Stimulated activated CD4-positive, alpha-beta T cell treated with anti-CD3 and anti-CD28 coated beads, TNF-alpha, amount 100 ng/mL, for 1 hour (primary cell): Measurements from ENCODE around the gene GIT1.
A peak's percentile ranks its signal among the peaks of the same experiment; 100 is the strongest.

Experiments
- DNase-seq, 3 donors: peaks; one replicate each; pipeline ENCODE4 v3.0.0-alpha.2; 2020; ENCODE audit warnings: low read depth in 3 of 3, low spot score in 1 of 3

The GIT1 gene

GRCh38 chr17:29579866-29580771 lies 9.3 kb downstream of the GIT1 start:
- peak; percentile 72 to 90 (median 82) for DNase-seq

- no peak for DNase-seq
Measured at GRCh38 chr17:29578626-29579485, 10.6 kb downstream of the GIT1 start.

GRCh38 chr17:29577385-29578211 lies 11.8 kb downstream of the GIT1 start:
- no peak for DNase-seq

DNA sequence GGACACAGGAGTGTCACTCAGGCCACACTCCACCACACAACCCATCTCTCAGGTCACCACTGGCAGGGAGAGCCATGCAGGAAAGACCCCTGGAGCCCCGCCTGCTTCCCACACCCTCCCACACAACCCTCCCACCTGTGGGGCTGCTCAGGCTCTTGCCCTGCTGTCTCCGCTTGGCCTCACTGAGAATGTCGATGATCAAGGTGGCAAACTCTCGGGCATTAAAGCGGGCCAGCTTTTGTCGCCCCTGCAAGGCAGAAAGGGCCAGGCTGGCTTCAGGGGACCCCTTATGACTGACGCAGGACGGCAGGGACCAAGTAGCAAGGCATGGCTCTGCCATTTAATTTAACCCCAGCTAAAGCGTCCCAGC lies 12.5 kb downstream of the GIT1 start:
- no peak for DNase-seq

DNA sequence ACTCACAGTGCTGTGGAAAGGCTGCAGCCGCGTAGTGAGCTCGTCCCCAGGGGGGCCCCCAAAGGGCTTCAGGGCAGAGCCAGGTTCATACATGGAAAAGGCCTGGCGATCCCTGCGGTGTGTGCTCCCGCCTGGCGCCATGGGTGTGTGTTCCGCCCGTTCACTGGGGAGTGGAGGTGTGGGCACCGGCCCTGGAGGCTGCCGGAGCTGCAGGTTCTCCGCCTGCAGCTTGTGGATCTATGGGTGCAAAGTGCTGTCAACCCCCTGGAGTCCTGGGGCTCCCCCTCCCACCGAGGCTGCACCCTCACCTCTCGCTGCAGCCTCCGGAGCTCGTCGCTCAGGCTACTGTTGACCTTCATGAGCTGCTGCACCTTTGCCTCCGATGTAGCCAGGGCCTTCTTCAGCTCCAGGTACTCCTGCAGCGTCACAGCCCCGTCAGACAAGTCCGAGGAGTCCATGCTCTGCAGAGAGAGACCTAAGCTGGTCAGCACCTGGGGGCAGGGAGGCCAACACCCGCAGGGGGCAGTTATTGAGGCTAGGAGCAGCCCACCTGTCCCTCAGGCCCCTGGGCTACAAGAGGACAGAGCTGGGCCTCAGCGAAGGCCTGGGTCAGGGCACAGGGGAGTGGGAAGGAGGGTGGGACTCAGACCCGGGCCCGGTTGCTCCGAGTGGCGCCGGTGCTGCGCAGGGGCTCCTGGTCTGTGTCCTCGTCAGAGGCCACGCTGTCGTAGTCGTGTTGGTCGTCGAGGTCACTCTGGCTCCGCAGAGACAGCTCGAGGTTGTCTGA lies 13.0 kb downstream of the GIT1 start:
- no peak for DNase-seq

DNA sequence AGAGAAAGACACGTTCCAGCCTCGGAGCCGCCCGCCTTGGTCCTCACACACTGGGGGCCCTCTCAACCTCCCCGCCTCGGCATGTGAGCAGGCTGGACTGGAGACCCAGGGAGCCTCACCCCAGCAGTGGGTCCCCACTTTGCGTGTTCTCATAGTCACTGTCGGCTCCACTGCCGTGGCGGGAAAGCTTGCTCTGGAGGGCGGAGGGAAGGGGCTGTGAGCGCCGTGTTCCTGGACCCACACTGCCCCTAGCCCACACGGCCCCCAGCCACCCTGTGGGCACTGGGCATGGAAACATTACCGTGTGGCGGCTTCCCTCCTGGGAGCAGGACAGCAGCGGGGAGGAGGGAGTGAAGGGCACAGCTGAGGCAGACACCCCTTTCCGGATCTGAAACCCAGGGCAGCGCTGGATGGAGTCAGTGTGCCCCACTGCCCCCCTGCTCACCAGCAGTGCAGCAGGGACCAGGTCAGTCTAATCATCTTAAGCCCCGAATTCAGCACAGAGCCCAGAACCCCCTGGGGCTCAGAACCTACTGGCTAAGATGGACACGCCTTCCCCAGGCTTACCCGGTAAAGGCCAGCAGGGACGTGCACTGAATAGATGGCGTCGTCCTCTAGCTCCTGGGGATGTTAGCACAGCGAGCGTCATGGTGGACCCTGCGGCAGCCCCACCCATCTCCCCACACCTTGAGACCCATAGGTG lies 13.8 kb downstream of the GIT1 start:
- DNase-seq = no peak

- DNase-seq = no peak
Measured at GRCh38 chr17:29574732-29575510, 14.5 kb downstream of the GIT1 start.

DNA sequence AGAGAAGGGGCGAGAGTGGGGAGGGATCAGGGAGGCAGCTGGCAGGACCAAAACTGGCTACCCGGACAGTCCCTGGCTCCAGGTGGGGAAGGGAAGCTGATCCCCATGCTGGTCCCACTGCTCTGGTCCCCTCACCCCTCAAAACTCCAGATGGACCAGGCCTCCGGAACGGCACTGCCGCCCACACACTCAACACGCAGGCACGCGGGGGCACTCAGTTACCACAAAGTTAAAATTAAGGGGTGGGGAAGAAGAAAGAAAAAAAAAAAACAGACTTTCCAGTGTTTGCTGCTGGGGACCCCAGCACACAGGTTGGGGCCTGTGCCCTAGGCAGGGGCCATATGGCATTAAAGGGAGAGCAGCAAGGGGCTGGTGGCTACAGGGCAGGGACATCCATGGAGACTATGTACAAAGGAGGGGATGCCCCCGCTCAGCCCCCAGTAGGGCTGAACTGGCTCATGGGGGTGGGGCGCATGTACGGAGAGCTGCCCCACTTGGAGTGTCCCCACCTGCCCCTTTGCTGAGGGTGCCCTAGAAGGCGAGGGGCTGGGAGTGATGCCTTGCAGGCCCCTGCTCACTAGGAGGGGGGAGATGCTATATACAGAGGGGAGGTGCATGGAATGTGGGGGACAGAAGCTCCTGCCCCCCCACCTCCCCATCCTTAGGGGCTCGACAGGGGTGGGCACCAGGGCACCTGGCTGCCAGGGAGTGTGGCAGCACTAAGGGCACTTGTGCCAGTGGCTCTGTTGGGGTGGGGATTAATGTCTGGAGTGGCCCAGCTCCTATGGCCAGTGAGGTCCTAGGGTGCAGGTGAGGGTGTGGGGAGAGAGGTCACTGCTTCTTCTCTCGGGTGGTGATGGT lies 15.3 kb downstream of the GIT1 start:
- DNase-seq = no peak

DNA sequence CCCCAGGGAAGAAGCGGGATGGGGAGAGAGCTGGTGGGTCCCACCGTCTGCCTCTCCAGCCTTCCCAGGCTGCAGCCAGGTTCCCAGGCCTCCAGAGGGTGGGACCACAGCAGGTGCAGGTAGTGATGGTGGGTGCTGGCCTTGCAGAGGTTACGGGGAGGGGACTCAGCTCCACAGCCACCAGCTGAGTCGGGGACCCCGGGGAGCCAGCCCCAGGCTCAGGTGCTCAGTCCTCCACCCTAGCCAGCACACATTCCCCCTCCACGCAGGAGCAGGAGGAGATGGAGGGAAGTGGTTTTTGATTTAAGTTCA lies 15.9 kb downstream of the GIT1 start:
- no peak for DNase-seq

DNA sequence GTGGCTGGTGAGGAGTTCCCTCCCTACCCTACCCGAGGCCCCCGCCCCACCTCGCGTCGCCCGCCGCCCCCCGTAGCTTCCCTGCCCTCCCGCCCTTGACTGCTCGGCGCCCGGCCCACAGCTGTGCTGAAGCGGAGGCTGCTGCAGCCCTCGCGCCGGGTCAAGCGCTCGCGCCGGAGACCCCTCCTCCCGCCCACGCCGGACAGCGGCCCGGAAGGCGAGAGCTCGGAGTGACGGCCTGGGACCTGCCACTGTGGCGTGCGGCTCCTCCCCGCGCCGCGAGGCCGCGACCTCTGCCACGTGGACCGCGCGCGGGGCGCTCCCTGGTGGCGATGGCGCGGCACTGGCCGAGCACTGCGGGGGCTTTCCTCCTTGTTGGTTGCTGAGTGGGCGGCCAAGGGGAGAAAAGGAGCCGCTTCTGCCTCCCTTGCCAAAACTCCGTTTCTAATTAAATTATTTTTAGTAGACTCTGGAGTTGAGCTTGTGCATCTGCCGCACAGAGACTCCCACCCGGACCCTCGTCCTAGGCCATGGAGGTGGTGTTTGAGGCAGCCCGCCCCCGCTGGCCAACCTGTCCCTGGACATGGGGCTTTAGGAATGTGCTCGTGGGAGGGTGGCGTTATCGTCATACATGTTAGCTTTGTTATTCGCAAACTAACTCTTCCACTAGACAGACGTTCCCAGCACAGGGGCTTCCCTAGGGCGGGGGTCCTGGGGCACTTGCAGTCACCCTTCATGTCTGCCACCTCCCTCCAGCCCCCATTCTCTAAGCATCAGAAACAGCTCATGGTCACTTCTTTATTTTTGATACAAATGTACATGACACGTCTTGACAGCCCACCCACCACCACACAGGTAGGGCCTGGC lies 16.5 kb downstream of the GIT1 start:
- peak in 1 of 3 donors; percentile 46 for DNase-seq

- no peak for DNase-seq
Measured at GRCh38 chr17:29571883-29572681, 17.4 kb downstream of the GIT1 start.

DNA sequence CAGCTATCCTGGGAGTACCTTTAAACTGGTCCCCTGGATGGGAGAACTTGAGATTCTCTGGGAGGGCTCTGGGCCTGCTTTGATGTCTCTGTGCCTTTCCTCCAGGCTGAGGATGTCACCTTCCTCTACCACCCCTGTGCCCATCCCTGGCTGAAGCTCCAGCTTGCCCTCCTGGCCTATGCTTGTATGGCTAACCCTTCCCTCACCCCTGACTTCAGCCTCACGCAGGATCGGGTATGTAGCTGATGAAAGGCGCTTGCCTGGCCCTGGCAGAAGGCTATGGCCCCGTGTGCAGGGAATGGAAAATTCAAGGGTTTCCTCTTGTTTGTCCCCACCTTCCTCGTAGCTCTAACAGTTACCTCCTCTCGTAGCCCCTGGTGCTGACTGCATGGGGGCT lies 18.0 kb downstream of the GIT1 start:
- DNase-seq = no peak

- no peak for DNase-seq
Measured at GRCh38 chr17:29570521-29570920, 18.9 kb downstream of the GIT1 start.

GRCh38 chr17:29569245-29569950 lies 20.1 kb downstream of the GIT1 start:
- no peak for DNase-seq

- DNase-seq = peak; percentile 73 to 91 (median 88)
Measured at GRCh38 chr17:29568331-29569244, 20.9 kb downstream of the GIT1 start, which contains the start of gene TP53I13. Gene TP53I13 (plus strand): TSS chr17:29568701. CDS start chr17:29568759, 58 bp downstream.
